GM10248 (cell line): Measurements from ENCODE around the gene TXNL1.

Experiments used
- CTCF ChIA-PET: fragments of 300-600 bp; sonication (Branson Sonifier 250); formaldehyde crosslinking; extraction: SDS; loops from one replicate; lab custom pipeline; 2021; ENCODE audit warnings: antibody characterized with exemption; lab: Yijun Ruan, JAX
- POLR2A ChIA-PET: fragments of 350-650 bp; sonication (Branson Sonifier 250); formaldehyde crosslinking; extraction: SDS; loops from one replicate; lab custom pipeline; 2020; ENCODE audit warnings: antibody characterized with exemption; lab: Yijun Ruan, JAX
- DNase-seq: peaks from one replicate; pipeline ENCODE4 v3.0.0; 2012; ENCODE audit errors: extremely low spot score
- TF ChIP-seq, protein P1 (sequence below): IDR thresholded peaks from 2 replicates; pipeline ENCODE4 v1.5.1; 2012; ENCODE audit warnings: mild to moderate bottlenecking, low read depth; ENCODE audit errors: extremely low read depth, missing control alignments, control extremely low read depth

Gene TXNL1

DNA sequence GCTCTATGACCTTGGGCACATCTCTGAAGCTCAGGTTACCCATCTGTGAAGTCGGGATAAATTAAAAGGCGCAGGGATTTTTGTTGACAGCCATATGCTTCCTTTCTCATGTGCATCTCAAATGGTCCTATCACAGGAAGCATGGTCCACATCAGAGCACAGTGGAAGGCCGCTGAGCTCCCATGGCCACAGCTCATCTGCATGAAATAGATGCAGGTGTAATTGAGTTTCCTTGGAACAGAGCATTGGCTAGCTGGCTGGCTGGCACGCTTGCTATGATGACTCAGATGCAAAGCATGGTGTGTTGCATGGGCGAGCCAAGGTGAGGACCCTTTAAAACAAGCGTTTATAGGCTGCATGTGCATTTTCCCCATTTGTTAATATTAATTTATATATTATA, 79.3 kb downstream of the TXNL1 start:
- no peak for DNase-seq
- ChIA-PET POLR2A (no interaction called here), CTCF (interaction anchor here (1.5 kb wide), 1 partner anchor 11 kb away, joined by 3 read pairs; no protein-coding TSS in a partner anchor)
- TF ChIP-seq, protein P1, sequence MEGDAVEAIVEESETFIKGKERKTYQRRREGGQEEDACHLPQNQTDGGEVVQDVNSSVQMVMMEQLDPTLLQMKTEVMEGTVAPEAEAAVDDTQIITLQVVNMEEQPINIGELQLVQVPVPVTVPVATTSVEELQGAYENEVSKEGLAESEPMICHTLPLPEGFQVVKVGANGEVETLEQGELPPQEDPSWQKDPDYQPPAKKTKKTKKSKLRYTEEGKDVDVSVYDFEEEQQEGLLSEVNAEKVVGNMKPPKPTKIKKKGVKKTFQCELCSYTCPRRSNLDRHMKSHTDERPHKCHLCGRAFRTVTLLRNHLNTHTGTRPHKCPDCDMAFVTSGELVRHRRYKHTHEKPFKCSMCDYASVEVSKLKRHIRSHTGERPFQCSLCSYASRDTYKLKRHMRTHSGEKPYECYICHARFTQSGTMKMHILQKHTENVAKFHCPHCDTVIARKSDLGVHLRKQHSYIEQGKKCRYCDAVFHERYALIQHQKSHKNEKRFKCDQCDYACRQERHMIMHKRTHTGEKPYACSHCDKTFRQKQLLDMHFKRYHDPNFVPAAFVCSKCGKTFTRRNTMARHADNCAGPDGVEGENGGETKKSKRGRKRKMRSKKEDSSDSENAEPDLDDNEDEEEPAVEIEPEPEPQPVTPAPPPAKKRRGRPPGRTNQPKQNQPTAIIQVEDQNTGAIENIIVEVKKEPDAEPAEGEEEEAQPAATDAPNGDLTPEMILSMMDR = no peak

- CTCF ChIA-PET = no interaction called here
Measured at GRCh38 chr18:56556907-56557306, 81.5 kb downstream of the TXNL1 start.

DNA sequence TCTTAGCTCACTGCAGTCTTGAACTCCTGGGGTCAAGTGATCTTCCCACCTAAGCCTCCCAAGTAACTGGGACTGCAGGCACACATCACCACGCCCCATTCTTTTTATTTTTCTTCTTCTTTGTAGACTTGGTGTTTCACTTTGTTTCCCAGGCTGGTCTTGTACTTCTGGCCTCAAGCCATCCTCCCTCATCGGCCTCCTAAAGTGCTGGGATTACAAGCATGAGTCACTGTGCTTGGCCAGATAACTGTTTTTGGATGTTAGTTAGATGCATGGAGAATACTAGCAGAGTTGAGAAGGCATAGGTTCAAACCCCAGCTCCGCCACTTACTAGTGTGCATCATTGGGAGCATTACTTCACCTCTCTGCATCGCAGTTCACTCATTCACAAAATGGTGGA, 88.3 kb downstream of the TXNL1 start:
- POLR2A ChIA-PET = no interaction called here
- TF ChIP-seq, protein P1 = no peak
- CTCF ChIA-PET = interaction anchor here (1.1 kb wide), 1 partner anchor 9 kb away, joined by 3 read pairs; no protein-coding TSS in a partner anchor
- no peak for DNase-seq

More at GRCh38 chr18:56556907-56557306, 81.5 kb downstream of the TXNL1 start:
- TF ChIP-seq, protein P1 = no peak
- POLR2A ChIA-PET = no interaction called here
- no peak for DNase-seq
